GM12878 (cell line): ENCODE measurements around the gene GSG1L. TPM values are rescaled to one million over a fixed set of nuclear protein-coding genes. Genes with fewer than 3 reads are reported as not detected.

Experiments
- ATAC-seq: fragments of 200-7000 bp; cut with Tn5 transposase; 3 replicates; pipeline ENCODE4 v1.9.1; 2020; ENCODE audit warnings: mild to moderate bottlenecking, moderate library complexity
- BruUV-seq: library from RNA; stranded (reverse); fragments of 400-500 nt; replicated peaks from 2 replicates; lab custom pipeline; 2021; lab: Mats Ljungman, UMichigan
- CTCF ChIA-PET: fragments of 300-600 bp; sonication (Branson Sonifier 250); formaldehyde crosslinking; extraction: SDS; loops from one replicate; lab custom pipeline; 2021; ENCODE audit warnings: inconsistent platforms; lab: Yijun Ruan, JAX
- POLR2A ChIA-PET: fragments of 350-600 bp; formaldehyde crosslinking; extraction: SDS; loops from one replicate; lab custom pipeline; 2021; ENCODE audit warnings: inconsistent platforms; lab: Charles Lee
- RAD21 ChIA-PET: fragments of 300-600 bp; sonication (Branson Sonifier 250); formaldehyde crosslinking; loops from one replicate; lab custom pipeline; 2023; ENCODE audit warnings: antibody characterized with exemption; ENCODE audit not compliant: unreplicated experiment; lab: Charles Lee
- SMC1A ChIA-PET: fragments of 300-600 bp; sonication (Branson Sonifier 250); formaldehyde crosslinking; loops from one replicate; lab custom pipeline; 2023; ENCODE audit not compliant: unreplicated experiment, uncharacterized antibody; lab: Charles Lee
- DNase-seq: peaks from one replicate; pipeline ENCODE4 v3.0.0-alpha.2; 2011; ENCODE audit warnings: low read depth, low spot score
- FAIRE-seq: peaks from 3 replicates; lab custom pipeline; 2011; peaks lifted over from hg19 to GRCh38; lab: Jason Lieb, UNC
- H2AFZ ChIP-seq: 2 replicates; pipeline ENCODE4 v1.6.0; 2011; ENCODE audit warnings: low read depth, low read length, control low read depth; ENCODE audit not compliant: control insufficient read depth
- H3K27ac ChIP-seq: 2 replicates; pipeline ENCODE4 v1.5.1; 2011; ENCODE audit warnings: control low read depth; ENCODE audit not compliant: control insufficient read depth, insufficient read depth
- H3K27me3 ChIP-seq, 2 experiments: replicated peaks in 1 of 2; 2 replicates each; pipeline versions ENCODE4 v1.6.0 to v1.6.1; 2011; ENCODE audit warnings: low read length in 1 of 2; ENCODE audit not compliant: control insufficient read depth in 2 of 2, insufficient read depth in 2 of 2
- H3K36me3 ChIP-seq, 2 experiments: 2 replicates each; pipeline ENCODE4 v1.5.1; 2011; ENCODE audit warnings: low read length in 1 of 2; ENCODE audit not compliant: control insufficient read depth in 2 of 2, insufficient read depth in 2 of 2
- H3K4me1 ChIP-seq: 2 replicates; pipeline ENCODE4 v1.6.1; 2011; ENCODE audit warnings: mild to moderate bottlenecking, low read length, moderate library complexity, mixed read lengths; ENCODE audit not compliant: control insufficient read depth, insufficient read depth
- H3K4me2 ChIP-seq: 2 replicates; pipeline ENCODE4 v1.6.0; 2011; ENCODE audit warnings: control low read depth; ENCODE audit not compliant: control insufficient read depth, insufficient read depth
- H3K4me3 ChIP-seq: fragments of 200-600 bp; sonication (generic); 2 replicates; pipeline ENCODE4 v1.5.1; 2016
- H3K79me2 ChIP-seq: 2 replicates; pipeline ENCODE4 v1.6.0; 2011; ENCODE audit warnings: low read length; ENCODE audit not compliant: control insufficient read depth, insufficient read depth
- H3K9ac ChIP-seq: 2 replicates; pipeline ENCODE4 v1.8.0; 2011; ENCODE audit warnings: low read length, control low read depth, mixed read lengths; ENCODE audit not compliant: control insufficient read depth, insufficient read depth
- H3K9me3 ChIP-seq: replicated peaks from 3 replicates; pipeline ENCODE4 v1.5.1; 2011; ENCODE audit warnings: mild to moderate bottlenecking, low read length; ENCODE audit not compliant: control insufficient read depth, insufficient read depth
- H4K20me1 ChIP-seq: 2 replicates; pipeline ENCODE4 v1.6.0; 2011; ENCODE audit not compliant: control insufficient read depth, insufficient read depth
- BMI1 ChIP-seq: fragments of 450-650 bp; IDR thresholded peaks from 2 replicates; pipeline ENCODE4 v1.6.1; 2016; ENCODE audit warnings: mild to moderate bottlenecking, moderate library complexity, borderline replicate concordance
- BRCA1 ChIP-seq: IDR thresholded peaks from 2 replicates; pipeline ENCODE4 v1.6.1; 2011; ENCODE audit warnings: low read depth, low read length, improper control_type of control experiment
- CHD1 ChIP-seq: IDR thresholded peaks from 2 replicates; pipeline ENCODE4 v1.6.1; 2012; ENCODE audit warnings: low read depth, low read length, improper control_type of control experiment
- DPF2 ChIP-seq: fragments of 450-650 bp; IDR thresholded peaks from 2 replicates; pipeline ENCODE4 v1.6.1; 2017; ENCODE audit warnings: mild to moderate bottlenecking
- EGR1 ChIP-seq, 2 experiments: IDR thresholded peaks; 1 replicate in 1 of 2; 2 replicates in 1 of 2; pipeline ENCODE4 v1.6.1; 2011 to 2012; ENCODE audit warnings: low read depth in 2 of 2, low read length in 2 of 2, borderline replicate concordance in 1 of 2, mild to moderate bottlenecking in 1 of 2, moderate library complexity in 1 of 2
- EZH2 ChIP-seq: IDR thresholded peaks from 2 replicates; pipeline ENCODE4 v1.6.1; 2012; ENCODE audit warnings: low read depth, mild to moderate bottlenecking, control low read depth, inconsistent platforms, low read length, borderline replicate concordance; ENCODE audit not compliant: control insufficient read depth
- FOS ChIP-seq: IDR thresholded peaks from 3 replicates; pipeline ENCODE4 v1.6.1; 2011; ENCODE audit warnings: borderline replicate concordance; ENCODE audit not compliant: insufficient read length; ENCODE audit errors: extremely low read depth
- JUNB ChIP-seq: IDR thresholded peaks from 2 replicates; pipeline ENCODE4 v1.6.1; 2016; ENCODE audit warnings: antibody characterized with exemption, mild to moderate bottlenecking
- JUND ChIP-seq: IDR thresholded peaks from 2 replicates; pipeline ENCODE4 v1.6.1; 2012; ENCODE audit warnings: low read depth, mild to moderate bottlenecking, low read length, improper control_type of control experiment, moderate library complexity
- KDM1A ChIP-seq: fragments of 200-600 bp; sonication (generic); IDR thresholded peaks from 2 replicates; pipeline ENCODE4 v1.6.1; 2016; ENCODE audit warnings: borderline replicate concordance
- MYC ChIP-seq: IDR thresholded peaks from 2 replicates; pipeline ENCODE4 v1.6.1; 2011; ENCODE audit warnings: mild to moderate bottlenecking, low read length, moderate library complexity, inconsistent platforms; ENCODE audit not compliant: insufficient read depth, insufficient replicate concordance, insufficient read length, severe bottlenecking
- NR2C1 ChIP-seq: fragments of 450-650 bp; IDR thresholded peaks from 2 replicates; pipeline ENCODE4 v1.6.1; 2017; ENCODE audit warnings: antibody characterized with exemption, mild to moderate bottlenecking, moderate library complexity
- POLR2AphosphoS2 ChIP-seq: IDR thresholded peaks from 2 replicates; pipeline ENCODE4 v1.6.1; 2011; ENCODE audit warnings: low read depth, mild to moderate bottlenecking, low read length, improper control_type of control experiment, moderate library complexity
- POLR2AphosphoS5 ChIP-seq: IDR thresholded peaks from 2 replicates; pipeline ENCODE4 v1.6.1; 2011; ENCODE audit warnings: mild to moderate bottlenecking, low read length, inconsistent platforms
- PRDM15 ChIP-seq: fragments of 450-650 bp; formaldehyde crosslinking; IDR thresholded peaks from 2 replicates; pipeline ENCODE4 v1.4.0; 2020; ENCODE audit warnings: mild to moderate bottlenecking, moderate library complexity
- WGBS: methylation state at CpG from one replicate; pipeline ENCODE4 v1.1.6; 2016; ENCODE audit warnings: low lambda C conversion rate; ENCODE audit not compliant: insufficient replicate concordance, insufficient coverage; ENCODE audit errors: missing lambda C conversion rate; 5-methylcytosine and 5-hydroxymethylcytosine counted together
- in situ Hi-C: fragments of 300-500 bp; cut with MboI; formaldehyde crosslinking; loops from 9 replicates; pipeline ENCODE4 v1.14.3; 2018; ENCODE audit warnings: mixed read lengths
- intact Hi-C: fragments of 100-400 bp; cut with micrococcal nuclease; formaldehyde crosslinking; loops from one replicate; pipeline ENCODE4 v1.14.2; 2022; ENCODE audit not compliant: unreplicated experiment
- polyA plus RNA-seq, 11 experiments: library from polyadenylated mRNA; depleted of rRNA in 4 of 11; unstranded in 6 of 11; stranded (reverse) in 5 of 11; fragments of >200 nt; fragmentation: Nextera tagmentation in 4 of 11; fragmentation: Illumina TruSeq in 1 of 11; extraction: Ambion mirVana in 4 of 11; extraction: Trizol in 1 of 11; gene quantifications; 1 replicate in 1 of 11; 2 replicates in 10 of 11; pipeline versions ENCODE4 v1.2.1 to v1.2.3, GENCODE V29; 2011 to 2016; ENCODE audit warnings: inconsistent platforms in 2 of 11, missing spikeins in 2 of 11, low read depth in 1 of 11
- total RNA-seq, 4 experiments: library from RNA; depleted of rRNA in 3 of 4; stranded (reverse); fragments of >200 nt in 3 of 4; fragmentation: Illumina TruSeq in 1 of 4; extraction: Trizol in 1 of 4; gene quantifications; 2 replicates each; pipeline versions ENCODE4 v1.2.1 to v1.2.3, GENCODE V29; 2013 to 2021
- TF ChIP-seq, protein P1 (sequence below): fragments of 450-650 bp; IDR thresholded peaks from 2 replicates; pipeline ENCODE4 v1.6.1; 2016; ENCODE audit warnings: mild to moderate bottlenecking

GSG1L gene
- total and polyA plus RNA-seq, 10 of the 15 experiments (the other 5 are each of a cell fraction or from before 2014, with no cell fraction given) = not detected

- Histone ChIP-seq H3K4me3 (no peak overlapping the region), H3K36me3 (no peaks in the 10 kb centered on the region), H2AFZ (no peak overlapping the region), H3K27ac (no peak overlapping the region), H3K4me2 (no peak overlapping the region), H3K79me2 (no peaks in the 10 kb centered on the region), H4K20me1 (no peaks in the 10 kb centered on the region), H3K27me3 (no peaks in the 10 kb centered on the region), H3K4me1 (no peaks in the 10 kb centered on the region), H3K9ac (no peak overlapping the region), H3K9me3 (no peaks in the 10 kb centered on the region; the same call in 2 of the 3 replicates)
- WGBS = 46% methylated on average over 7 of the region's 7 CpGs
- in situ Hi-C loops = no loop called here
- intact Hi-C loops = no loop called here
- ChIA-PET POLR2A (no interaction called here), RAD21 (no interaction called here), CTCF (interaction anchor here (1.3 to 1.7 kb wide), 2 partner anchors 12 to 86 kb away, joined by 4 to 5 read pairs; no protein-coding TSS in a partner anchor), SMC1A (no interaction called here)
- FAIRE-seq (no peak), ATAC-seq (no peak), DNase-seq (no peak)
- no TSS peak for BruUV-seq
- TF ChIP-seq, protein P1, sequence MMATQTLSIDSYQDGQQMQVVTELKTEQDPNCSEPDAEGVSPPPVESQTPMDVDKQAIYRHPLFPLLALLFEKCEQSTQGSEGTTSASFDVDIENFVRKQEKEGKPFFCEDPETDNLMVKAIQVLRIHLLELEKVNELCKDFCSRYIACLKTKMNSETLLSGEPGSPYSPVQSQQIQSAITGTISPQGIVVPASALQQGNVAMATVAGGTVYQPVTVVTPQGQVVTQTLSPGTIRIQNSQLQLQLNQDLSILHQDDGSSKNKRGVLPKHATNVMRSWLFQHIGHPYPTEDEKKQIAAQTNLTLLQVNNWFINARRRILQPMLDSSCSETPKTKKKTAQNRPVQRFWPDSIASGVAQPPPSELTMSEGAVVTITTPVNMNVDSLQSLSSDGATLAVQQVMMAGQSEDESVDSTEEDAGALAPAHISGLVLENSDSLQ = no peak
- TF ChIP-seq CHD1 = no peak
- TF ChIP-seq NR2C1 = no peak
- TF ChIP-seq BMI1 = no peak
- no peak for TF ChIP-seq MYC
- TF ChIP-seq POLR2AphosphoS5 = no peak
- no peak for TF ChIP-seq JUNB
- TF ChIP-seq PRDM15 (CRISPR knock-in tag) = no peak
- no peak for TF ChIP-seq EZH2
- no peak for TF ChIP-seq FOS
- TF ChIP-seq KDM1A = no peak
- TF ChIP-seq POLR2AphosphoS2 = no peak
- TF ChIP-seq EGR1 (IDR thresholded peaks at IDR 0.05; ENCODE audit: borderline replicate concordance in 1 of 2, low read depth in 2 of 2, low read length in 2 of 2) = no peak
- no peak for TF ChIP-seq BRCA1
- TF ChIP-seq JUND = no peak
- no peak for TF ChIP-seq DPF2
Observed at GRCh38 chr16:27984121-27984520, 79.4 kb downstream of the GSG1L start.
